ENCODE results near the gene CCDC178.

CCDC178 gene

DNA sequence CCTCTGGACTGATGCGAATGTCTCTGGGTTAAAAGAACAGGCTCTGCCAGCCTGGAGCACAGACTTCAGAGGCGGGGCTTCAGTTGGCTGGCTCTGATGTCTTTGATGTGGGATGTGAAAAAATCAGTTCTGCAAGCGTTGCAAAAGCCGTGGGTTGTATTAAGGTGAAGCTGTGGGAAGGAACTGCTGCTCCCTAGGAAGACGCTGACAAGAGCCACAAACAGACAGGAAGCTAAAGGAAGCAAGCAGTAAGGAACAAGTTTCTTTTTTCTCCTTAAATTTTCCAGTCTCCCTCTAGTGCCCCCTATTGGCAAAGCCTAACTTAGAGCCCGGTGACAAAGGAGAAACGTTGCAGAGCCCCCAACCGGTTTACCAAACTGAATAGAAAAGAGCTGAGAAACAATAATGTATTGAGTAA lies 239.0 kb downstream of the CCDC178 start:
- Histone ChIP-seq H3K79me2 (ENCODE audit: insufficient read depth, low read length) (no peaks in the 10 kb centered on the region), H3K36me3 (ENCODE audit: low read length) (no peaks in the 10 kb centered on the region), H3K9ac (ENCODE audit: low read length) (no peak overlapping the region), H3K4me3 (ENCODE audit: insufficient read depth, low read length, poor library complexity, severe bottlenecking) (no peak overlapping the region), H3K27ac (ENCODE audit: low read depth, low read length) (no peak overlapping the region), H2AFZ (ENCODE audit: low read depth, low read length, severe bottlenecking) (no peak overlapping the region), H4K20me1 (ENCODE audit: low read depth, low read length) (0 out of 2 replicates have a peak, but pooled peaks cover 2% of the 10 kb centered on the region), H3K9me3 (ENCODE audit: insufficient read depth, low read length) (no peaks in the 10 kb centered on the region), H3K9me2 (replicated peaks; ENCODE audit: insufficient read depth, low read length) (no peaks in the 10 kb centered on the region), H3K4me2 (ENCODE audit: low read depth, low read length, poor library complexity, severe bottlenecking) (no peak overlapping the region), H3F3A (ENCODE audit: insufficient read depth) (no peaks in the 10 kb centered on the region), H3K27me3 (ENCODE audit: low read length) (no peaks in the 10 kb centered on the region)
- TF ChIP-seq, protein P1, sequence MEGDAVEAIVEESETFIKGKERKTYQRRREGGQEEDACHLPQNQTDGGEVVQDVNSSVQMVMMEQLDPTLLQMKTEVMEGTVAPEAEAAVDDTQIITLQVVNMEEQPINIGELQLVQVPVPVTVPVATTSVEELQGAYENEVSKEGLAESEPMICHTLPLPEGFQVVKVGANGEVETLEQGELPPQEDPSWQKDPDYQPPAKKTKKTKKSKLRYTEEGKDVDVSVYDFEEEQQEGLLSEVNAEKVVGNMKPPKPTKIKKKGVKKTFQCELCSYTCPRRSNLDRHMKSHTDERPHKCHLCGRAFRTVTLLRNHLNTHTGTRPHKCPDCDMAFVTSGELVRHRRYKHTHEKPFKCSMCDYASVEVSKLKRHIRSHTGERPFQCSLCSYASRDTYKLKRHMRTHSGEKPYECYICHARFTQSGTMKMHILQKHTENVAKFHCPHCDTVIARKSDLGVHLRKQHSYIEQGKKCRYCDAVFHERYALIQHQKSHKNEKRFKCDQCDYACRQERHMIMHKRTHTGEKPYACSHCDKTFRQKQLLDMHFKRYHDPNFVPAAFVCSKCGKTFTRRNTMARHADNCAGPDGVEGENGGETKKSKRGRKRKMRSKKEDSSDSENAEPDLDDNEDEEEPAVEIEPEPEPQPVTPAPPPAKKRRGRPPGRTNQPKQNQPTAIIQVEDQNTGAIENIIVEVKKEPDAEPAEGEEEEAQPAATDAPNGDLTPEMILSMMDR (IDR thresholded peaks at IDR 0.05; ENCODE audit: insufficient read depth, low read length, poor library complexity, severe bottlenecking), result peak; percentile 67
- TF ChIP-seq EZH2phosphoT487 (conservative IDR thresholded peaks at IDR 0.05; ENCODE audit: low read length), result no peak

DNA sequence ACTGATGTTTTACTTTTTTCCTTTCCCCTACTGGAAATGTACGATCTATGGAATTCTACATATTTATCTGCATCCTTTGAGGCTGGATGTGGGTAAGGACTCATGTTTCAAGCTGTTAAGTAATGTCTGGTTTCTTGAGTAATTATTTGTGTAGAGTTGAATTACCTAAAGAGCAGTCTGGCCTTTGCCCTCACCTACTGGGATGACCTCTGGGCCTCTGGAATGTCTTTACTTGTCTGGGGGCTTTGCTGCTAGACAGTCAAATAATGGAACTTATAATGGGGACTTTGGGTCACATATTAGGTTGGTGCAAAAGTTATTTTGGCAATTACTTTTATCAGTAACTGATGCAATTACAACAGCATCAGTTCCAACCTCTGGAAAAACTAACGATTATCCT lies 244.7 kb downstream of the CCDC178 start:
- no peaks in the 10 kb centered on the region for H3K9me3 ChIP-seq (ENCODE audit: insufficient read depth, low read length)
- no peak overlapping the region for H3K27ac ChIP-seq (ENCODE audit: low read depth, low read length)
- no peaks in the 10 kb centered on the region for H3F3A ChIP-seq (ENCODE audit: insufficient read depth)
- no peak overlapping the region for H2AFZ ChIP-seq (ENCODE audit: low read depth, low read length, severe bottlenecking)
- no peaks in the 10 kb centered on the region for H3K36me3 ChIP-seq (ENCODE audit: low read length)
- no peak overlapping the region for H3K9ac ChIP-seq (ENCODE audit: low read length)
- H3K9me2 ChIP-seq (replicated peaks; ENCODE audit: insufficient read depth, low read length), result no peaks in the 10 kb centered on the region
- H3K4me2 ChIP-seq (ENCODE audit: low read depth, low read length, poor library complexity, severe bottlenecking), result no peak overlapping the region
- no peaks in the 10 kb centered on the region for H3K79me2 ChIP-seq (ENCODE audit: insufficient read depth, low read length)
- no peaks in the 10 kb centered on the region for H4K20me1 ChIP-seq (ENCODE audit: low read depth, low read length)
- no peak for TF ChIP-seq EZH2phosphoT487 (conservative IDR thresholded peaks at IDR 0.05; ENCODE audit: low read length)
- TF ChIP-seq, protein P1 (IDR thresholded peaks at IDR 0.05; ENCODE audit: insufficient read depth, low read length, poor library complexity, severe bottlenecking), result no peak
- no peak overlapping the region for H3K4me3 ChIP-seq (ENCODE audit: insufficient read depth, low read length, poor library complexity, severe bottlenecking)
- no peaks in the 10 kb centered on the region for H3K27me3 ChIP-seq (ENCODE audit: low read length)

DNA sequence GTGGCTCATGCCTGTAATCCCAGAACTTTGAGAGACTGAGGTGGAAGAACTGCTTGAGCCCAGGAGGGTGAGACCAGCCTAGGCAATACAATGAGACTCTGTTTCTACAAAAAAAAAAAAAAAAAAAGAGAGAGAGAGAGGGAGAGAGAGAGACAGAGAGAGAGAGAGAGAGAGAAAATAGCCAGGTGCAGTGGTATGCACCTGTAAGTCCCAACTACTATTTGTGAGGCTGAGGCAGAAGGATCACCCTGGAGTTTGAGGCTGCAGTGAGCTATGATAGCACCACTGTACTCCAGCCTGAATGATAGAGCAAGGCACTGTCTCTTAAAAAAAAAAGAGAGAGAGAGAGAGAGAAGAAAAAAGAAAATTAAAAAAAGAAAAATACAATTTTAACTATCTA lies 245.7 kb downstream of the CCDC178 start:
- Histone ChIP-seq H3K9me2 (replicated peaks; ENCODE audit: insufficient read depth, low read length) (no peaks in the 10 kb centered on the region), H4K20me1 (ENCODE audit: low read depth, low read length) (no peaks in the 10 kb centered on the region), H3K36me3 (ENCODE audit: low read length) (no peaks in the 10 kb centered on the region), H3F3A (ENCODE audit: insufficient read depth) (no peaks in the 10 kb centered on the region), H3K9me3 (ENCODE audit: insufficient read depth, low read length) (no peaks in the 10 kb centered on the region), H2AFZ (ENCODE audit: low read depth, low read length, severe bottlenecking) (no peak overlapping the region), H3K4me3 (ENCODE audit: insufficient read depth, low read length, poor library complexity, severe bottlenecking) (no peak overlapping the region), H3K9ac (ENCODE audit: low read length) (no peak overlapping the region), H3K4me2 (ENCODE audit: low read depth, low read length, poor library complexity, severe bottlenecking) (no peak overlapping the region), H3K27ac (ENCODE audit: low read depth, low read length) (no peak overlapping the region), H3K27me3 (ENCODE audit: low read length) (no peaks in the 10 kb centered on the region), H3K79me2 (ENCODE audit: insufficient read depth, low read length) (no peaks in the 10 kb centered on the region)
- TF ChIP-seq, protein P1 (IDR thresholded peaks at IDR 0.05; ENCODE audit: insufficient read depth, low read length, poor library complexity, severe bottlenecking), result no peak
- TF ChIP-seq EZH2phosphoT487 (conservative IDR thresholded peaks at IDR 0.05; ENCODE audit: low read length), result no peak

All from SU-DHL-6 (cell line).